HUES64 (cell line): ENCODE data around the gene MICAL3.

Experiments used
- H3K27ac ChIP-seq: 2 replicates; pipeline ENCODE4 v1.7.0; 2013; ENCODE audit warnings: low read depth, low read length, inconsistent platforms
- H3K27me3 ChIP-seq: 2 replicates; pipeline ENCODE4 v1.6.1; 2013; ENCODE audit warnings: mild to moderate bottlenecking, low read length; ENCODE audit not compliant: insufficient read depth
- H3K36me3 ChIP-seq: 2 replicates; pipeline ENCODE4 v1.6.1; 2013; ENCODE audit warnings: mild to moderate bottlenecking, low read length; ENCODE audit not compliant: insufficient read depth
- H3K4me1 ChIP-seq: 2 replicates; pipeline ENCODE4 v1.6.1; 2013; ENCODE audit warnings: mild to moderate bottlenecking, low read length, moderate library complexity; ENCODE audit not compliant: insufficient read depth
- H3K4me3 ChIP-seq: 2 replicates; pipeline ENCODE4 v1.5.1; 2013; ENCODE audit warnings: mild to moderate bottlenecking, low read length, moderate library complexity
- H3K9ac ChIP-seq: 2 replicates; pipeline ENCODE4 v1.6.1; 2013; ENCODE audit warnings: mild to moderate bottlenecking, low read depth, low read length
- H3K9me3 ChIP-seq: 2 replicates; pipeline ENCODE4 v1.6.1; 2013; ENCODE audit warnings: low read depth, low read length; ENCODE audit not compliant: insufficient read depth
- WGBS: fragments of 150-250, 120-280 bp; methylation state at CpG from one replicate; pipeline ENCODE4 v1.1.7; 2013; ENCODE audit warnings: missing lambda C conversion rate; 5-methylcytosine and 5-hydroxymethylcytosine counted together

The MICAL3 gene

DNA sequence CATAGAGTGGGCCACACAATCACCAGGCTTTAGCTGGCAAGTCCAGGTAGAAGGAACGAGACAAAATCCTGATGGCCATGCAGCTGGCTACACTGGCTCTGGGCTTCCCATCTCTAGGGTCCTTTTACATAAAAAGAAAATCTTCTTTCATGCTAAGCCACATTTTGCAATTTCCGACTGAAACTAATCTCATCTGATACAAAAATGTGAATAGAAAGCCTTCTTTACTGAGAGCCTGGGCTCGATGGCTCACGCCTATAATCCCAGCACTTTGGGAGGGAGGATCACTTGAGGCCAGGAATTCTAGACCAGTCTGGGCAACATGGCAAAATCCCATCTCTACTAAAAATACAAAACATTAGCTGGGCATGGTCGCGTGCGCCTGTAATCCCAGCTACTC, 67.2 kb downstream of the MICAL3 start:
- no peak overlapping the region for H3K4me3 ChIP-seq
- H3K27ac ChIP-seq: no peak overlapping the region
- no peak overlapping the region for H3K9ac ChIP-seq
- no peaks in the 10 kb centered on the region for H3K9me3 ChIP-seq
- H3K4me1 ChIP-seq: peaks cover 9% of the 10 kb centered on the region; the same call in 1 of the 2 replicates
- H3K36me3 ChIP-seq: no peaks in the 10 kb centered on the region
- H3K27me3 ChIP-seq: no peaks in the 10 kb centered on the region
- whole genome bisulfite sequencing: 96% methylated on average over 7 of the region's 7 CpGs

DNA sequence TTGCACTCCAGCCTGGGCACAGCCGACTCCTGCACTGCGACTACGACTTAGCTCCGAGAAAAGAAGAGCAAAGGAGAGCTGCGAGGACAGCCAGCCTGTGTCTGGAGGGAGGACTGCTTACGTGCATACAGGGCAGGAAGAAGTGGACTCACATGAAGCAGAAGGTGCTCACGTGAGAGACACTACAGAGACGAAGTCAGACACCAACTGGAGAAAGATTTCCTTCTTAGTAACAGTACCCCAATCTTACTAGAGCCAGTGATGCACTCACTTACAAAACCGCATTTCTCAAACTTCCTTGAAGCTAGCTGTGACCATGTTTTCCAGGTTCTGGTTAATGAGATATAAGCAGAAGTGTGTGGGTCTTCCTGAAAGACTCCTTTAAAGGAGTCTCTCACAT, 67.7 kb downstream of the MICAL3 start:
- WGBS: 94% methylated on average over 9 of the region's 9 CpGs
- Histone ChIP-seq H3K4me3 (no peak overlapping the region), H3K27ac (no peak overlapping the region), H3K27me3 (no peaks in the 10 kb centered on the region), H3K9ac (no peak overlapping the region), H3K4me1 (peaks cover 9% of the 10 kb centered on the region; the same call in 1 of the 2 replicates), H3K36me3 (no peaks in the 10 kb centered on the region), H3K9me3 (no peaks in the 10 kb centered on the region)

DNA sequence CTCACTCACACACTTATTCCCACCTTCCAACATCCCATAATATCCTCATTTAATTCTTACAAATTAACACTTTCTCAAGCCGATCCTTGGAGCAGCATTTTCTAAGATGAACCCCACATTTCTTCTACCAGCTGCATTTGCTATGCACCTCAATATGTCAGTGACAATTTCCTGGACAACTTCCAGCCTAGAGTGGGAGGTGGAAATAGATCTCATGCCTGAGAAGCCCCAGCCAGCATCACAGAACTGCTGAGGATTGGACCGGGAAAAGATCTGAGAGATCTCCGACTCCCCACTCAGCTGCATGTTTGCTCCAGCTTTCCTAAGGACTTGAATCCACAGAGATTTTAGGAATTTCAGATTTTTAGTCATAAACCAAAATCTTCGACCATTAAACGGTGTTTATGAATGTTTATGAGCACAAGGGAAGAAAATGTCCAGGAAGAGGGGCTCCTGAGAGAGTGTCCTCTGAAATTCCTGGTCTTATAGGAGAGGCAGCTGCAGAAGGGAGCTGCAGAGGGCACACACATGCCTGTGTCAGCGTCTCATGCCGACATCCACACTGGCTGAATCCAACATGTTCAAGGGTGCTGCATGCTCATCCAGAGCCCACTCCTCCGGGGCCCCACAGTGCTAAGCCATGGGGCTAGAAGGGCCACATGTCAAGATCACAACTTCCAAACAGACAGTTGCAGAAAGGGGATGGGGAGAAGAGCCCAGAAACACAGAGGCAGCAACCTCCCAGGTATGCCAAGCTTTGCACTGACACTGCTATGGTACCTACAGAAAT, 68.6 kb downstream of the MICAL3 start:
- peaks cover 3% of the 10 kb centered on the region; the same call in 1 of the 2 replicates for H3K4me1 ChIP-seq
- no peaks in the 10 kb centered on the region for H3K27me3 ChIP-seq
- no peak overlapping the region for H3K4me3 ChIP-seq
- H3K9ac ChIP-seq: no peak overlapping the region
- no peak overlapping the region for H3K27ac ChIP-seq
- H3K36me3 ChIP-seq: no peaks in the 10 kb centered on the region
- H3K9me3 ChIP-seq: no peaks in the 10 kb centered on the region
- 93% methylated on average over 8 of the region's 8 CpGs for WGBS

DNA sequence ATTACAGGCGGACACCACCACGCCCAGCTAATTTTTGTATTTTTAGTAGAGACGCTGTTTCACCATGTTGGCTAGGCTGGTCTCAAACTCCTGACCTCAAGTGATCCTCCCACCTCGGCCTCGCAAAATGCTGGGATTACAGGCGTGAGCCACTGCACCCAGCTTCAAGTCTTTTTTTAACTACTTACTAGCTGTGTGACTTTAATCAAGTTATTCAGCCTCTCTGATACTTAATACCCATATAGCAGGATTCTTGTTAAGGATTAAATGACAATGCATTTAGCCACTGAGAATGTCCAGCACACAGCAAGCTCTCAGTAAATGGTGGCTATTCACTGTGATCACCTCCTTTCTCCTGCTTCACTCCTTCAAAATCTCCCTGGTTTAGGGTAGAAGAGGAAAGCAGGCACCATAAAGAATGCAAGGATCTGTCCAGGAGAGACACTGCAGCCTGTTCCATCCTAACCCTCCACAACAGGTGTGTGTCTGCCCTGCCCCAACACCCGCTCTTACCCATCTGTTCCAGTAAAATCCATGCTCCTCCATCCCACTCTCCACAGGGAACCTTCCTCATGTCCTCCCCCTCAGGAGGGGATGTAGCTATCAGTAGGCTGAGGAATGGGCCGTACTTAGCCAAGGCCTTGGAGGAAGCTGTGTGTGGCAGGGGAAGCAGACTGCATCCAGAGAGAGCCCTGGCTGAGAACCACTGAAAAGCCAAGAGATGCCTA, 69.3 kb downstream of the MICAL3 start:
- H3K4me1 ChIP-seq: 0 out of 2 replicates have a peak, but pooled peaks cover 2% of the 10 kb centered on the region
- H3K4me3 ChIP-seq: no peak overlapping the region
- no peaks in the 10 kb centered on the region for H3K27me3 ChIP-seq
- H3K9ac ChIP-seq: no peak overlapping the region
- no peak overlapping the region for H3K27ac ChIP-seq
- no peaks in the 10 kb centered on the region for H3K36me3 ChIP-seq
- H3K9me3 ChIP-seq: no peaks in the 10 kb centered on the region
- 88% methylated on average over 8 of the region's 8 CpGs for WGBS

DNA sequence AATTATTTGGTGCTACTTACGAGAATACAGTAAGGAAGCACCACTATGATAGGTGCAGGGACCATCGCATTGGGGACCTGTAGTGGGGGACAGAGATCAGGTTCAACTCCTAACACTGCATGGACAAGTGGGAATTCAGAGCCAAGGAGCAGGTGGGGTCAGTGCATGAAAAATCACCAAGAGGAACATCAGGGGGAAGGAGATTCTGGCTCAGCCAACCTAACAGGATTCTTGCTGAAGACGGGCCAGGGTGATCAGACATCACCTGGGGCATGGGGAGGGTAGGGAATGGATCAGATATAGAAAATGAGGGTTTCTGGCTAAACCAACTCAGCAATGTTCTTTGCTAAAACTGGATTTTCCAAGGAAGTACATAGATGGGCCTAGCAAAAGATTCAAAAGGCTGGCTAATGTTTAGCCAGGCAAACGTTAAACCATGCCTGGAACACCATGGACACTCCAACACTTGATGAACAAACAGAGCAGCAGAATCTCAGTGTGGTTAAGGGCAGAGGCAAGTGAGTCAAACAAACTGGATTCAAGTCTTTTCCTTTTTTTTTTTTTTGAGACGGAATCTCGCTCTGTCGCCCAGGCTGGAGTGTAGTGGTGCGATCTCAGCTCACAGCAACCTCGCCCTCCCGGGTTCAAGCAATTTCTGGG, 70.0 kb downstream of the MICAL3 start:
- no peak overlapping the region for H3K27ac ChIP-seq
- no peaks in the 10 kb centered on the region for H3K9me3 ChIP-seq
- H3K4me1 ChIP-seq: 0 out of 2 replicates have a peak, but pooled peaks cover 2% of the 10 kb centered on the region
- no peak overlapping the region for H3K9ac ChIP-seq
- no peak overlapping the region for H3K4me3 ChIP-seq
- 95% methylated on average over 10 of the region's 10 CpGs for WGBS
- no peaks in the 10 kb centered on the region for H3K27me3 ChIP-seq
- H3K36me3 ChIP-seq: no peaks in the 10 kb centered on the region

DNA sequence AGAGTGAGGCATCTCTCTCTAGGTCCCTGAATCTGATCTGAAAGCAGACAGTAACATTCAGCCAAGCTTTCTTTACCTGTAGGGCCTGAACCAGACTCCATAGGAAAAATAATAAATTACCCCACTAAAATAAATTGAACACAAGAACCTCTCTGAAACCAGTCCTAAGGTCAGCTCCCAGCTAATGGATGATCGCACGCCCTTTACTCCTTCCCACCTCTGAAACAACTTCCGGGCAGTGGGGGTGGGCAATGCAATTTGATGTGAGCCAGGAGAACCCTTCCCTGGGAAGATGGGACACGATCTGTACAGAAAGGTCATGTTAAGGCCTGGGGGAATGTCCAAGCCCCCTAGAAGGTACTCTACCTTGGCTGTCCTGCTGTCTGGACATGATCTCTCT, 71.2 kb downstream of the MICAL3 start:
- Histone ChIP-seq H3K27ac (no peak overlapping the region), H3K4me3 (no peak overlapping the region)
- 99% methylated on average over 4 of the region's 4 CpGs for WGBS

DNA sequence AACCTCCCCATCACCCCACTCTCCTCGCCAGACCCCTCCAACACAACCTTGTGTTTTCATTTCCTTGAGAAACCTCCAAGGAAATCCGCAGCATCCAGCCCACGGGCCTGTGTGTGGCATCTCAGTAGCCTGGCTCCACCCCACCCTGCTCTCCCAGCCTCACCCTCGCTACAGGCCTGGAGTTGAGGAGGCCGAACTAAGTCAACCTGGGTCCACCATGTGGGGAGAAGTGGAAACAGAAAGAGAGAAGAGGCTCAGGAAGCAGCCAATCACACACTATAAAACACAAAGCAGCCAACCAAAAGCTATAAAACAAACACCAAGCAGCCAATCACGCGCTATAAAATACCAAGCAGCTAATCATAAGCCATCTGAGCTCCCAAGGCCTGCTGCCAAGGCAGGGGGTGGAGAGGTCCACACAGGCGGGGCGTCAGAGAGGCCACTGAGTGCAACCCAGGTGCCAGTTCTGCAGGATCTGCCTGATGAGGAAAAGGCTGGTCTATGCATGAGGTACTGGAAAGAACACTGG, 72.0 kb downstream of the MICAL3 start:
- Histone ChIP-seq H3K4me1 (0 out of 2 replicates have a peak, but pooled peaks cover 2% of the 10 kb centered on the region), H3K36me3 (no peaks in the 10 kb centered on the region), H3K27me3 (no peaks in the 10 kb centered on the region), H3K9ac (no peak overlapping the region), H3K9me3 (no peaks in the 10 kb centered on the region), H3K27ac (no peak overlapping the region), H3K4me3 (no peak overlapping the region)
- WGBS: 88% methylated on average over 7 of the region's 9 CpGs

More for the DNA sequence above, 71.2 kb downstream of the MICAL3 start:
- Histone ChIP-seq H3K9ac (no peak overlapping the region), H3K27me3 (no peaks in the 10 kb centered on the region), H3K4me1 (0 out of 2 replicates have a peak, but pooled peaks cover 2% of the 10 kb centered on the region), H3K36me3 (no peaks in the 10 kb centered on the region), H3K9me3 (no peaks in the 10 kb centered on the region)

DNA sequence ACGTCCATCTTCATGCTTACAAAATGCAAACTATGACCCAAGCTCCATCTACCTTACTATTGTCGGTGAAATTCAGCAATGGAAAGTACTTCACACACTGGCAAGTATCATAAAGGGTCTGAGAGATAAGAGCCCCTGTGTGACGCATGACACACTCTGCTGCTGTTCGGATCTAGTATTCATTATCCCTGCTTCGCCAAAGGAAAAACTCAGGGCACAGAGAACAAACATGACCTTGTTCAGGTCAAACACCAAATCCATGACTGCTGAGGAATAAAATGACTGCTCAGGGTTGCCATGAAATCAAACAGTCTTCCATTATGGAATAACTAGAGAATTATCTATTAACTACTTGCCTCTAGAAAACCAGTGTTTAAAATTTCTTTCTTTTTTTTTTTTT, 73.0 kb downstream of the MICAL3 start:
- Histone ChIP-seq H3K36me3 (no peaks in the 10 kb centered on the region), H3K9ac (no peak overlapping the region), H3K27me3 (no peaks in the 10 kb centered on the region), H3K4me1 (peaks cover 9% of the 10 kb centered on the region), H3K27ac (no peak overlapping the region), H3K4me3 (no peak overlapping the region), H3K9me3 (no peaks in the 10 kb centered on the region)
- 96% methylated on average over 5 of the region's 5 CpGs for WGBS

DNA sequence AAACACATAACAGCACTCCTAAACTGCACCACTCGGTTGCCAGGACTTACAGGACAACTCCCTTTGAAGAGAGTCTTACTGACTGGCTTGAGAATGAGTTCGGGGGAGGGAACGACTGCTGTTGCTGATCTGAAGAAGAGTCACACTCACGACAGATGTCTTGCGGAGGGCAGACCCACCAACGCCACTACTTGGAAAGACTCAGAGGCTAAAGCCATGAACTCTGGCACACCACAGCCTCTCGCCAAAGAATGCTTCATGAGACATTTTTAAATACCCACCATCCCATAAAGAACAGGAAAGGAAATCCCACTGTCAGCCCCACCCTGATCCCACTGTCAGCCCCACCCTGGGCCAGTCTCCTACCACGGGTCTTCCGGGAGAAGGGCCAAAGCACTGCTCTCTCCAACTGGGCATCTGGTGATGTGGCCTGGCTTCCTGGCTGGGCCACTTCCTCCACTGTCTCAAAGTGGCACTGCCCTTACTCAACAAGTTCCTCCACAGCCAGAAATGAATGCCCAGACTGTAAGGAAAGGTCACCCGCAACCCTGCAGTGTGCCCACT, 73.6 kb downstream of the MICAL3 start:
- H3K27me3 ChIP-seq: no peaks in the 10 kb centered on the region
- H3K27ac ChIP-seq: no peak overlapping the region
- H3K4me1 ChIP-seq: peaks cover 12% of the 10 kb centered on the region
- no peaks in the 10 kb centered on the region for H3K9me3 ChIP-seq
- WGBS: 87% methylated on average over 10 of the region's 10 CpGs
- H3K4me3 ChIP-seq: no peak overlapping the region
- no peaks in the 10 kb centered on the region for H3K36me3 ChIP-seq
- no peak overlapping the region for H3K9ac ChIP-seq

DNA sequence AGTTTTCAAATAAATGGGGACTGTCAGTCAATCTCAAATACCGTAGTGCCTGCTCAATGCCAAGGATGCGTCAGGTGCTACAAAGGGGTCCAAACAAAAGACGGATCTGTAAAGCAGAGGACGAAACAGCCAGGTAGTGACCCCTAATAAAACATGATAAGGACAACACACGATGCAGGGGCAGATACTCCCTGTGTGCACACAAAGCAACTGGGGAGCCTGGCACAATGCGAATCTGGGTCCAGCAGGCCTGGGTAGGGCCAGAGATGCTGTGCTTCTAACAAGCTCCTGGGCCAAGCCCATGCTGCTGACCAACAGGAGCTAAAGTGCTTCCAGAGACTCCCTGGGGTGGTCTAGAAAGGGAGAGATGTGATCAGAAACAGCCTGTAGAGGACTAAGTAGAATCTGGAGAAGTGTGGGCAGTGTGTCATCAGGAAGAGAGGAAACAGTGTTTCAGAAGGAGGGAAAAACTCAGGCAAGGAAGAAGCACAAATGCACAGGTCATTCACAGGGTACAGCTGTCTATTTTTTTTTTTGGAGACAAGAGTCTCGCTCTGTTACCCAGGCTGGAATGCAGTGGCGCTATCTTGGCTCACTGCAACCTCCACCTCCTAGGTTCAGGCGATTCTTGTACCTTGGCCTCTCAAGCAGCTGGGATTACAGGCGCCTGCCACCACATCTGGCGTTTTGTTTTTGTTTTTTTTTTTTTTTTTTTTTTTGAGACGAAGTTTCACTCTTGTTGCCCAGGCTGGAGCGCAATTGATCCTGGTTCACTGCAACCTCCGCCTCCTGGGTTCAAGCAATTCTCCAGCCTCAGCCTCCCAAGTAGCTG, 74.5 kb downstream of the MICAL3 start:
- H3K27me3 ChIP-seq: no peaks in the 10 kb centered on the region
- H3K9ac ChIP-seq: no peak overlapping the region
- 94% methylated on average over 14 of the region's 14 CpGs for WGBS
- H3K36me3 ChIP-seq: no peaks in the 10 kb centered on the region
- no peak overlapping the region for H3K27ac ChIP-seq
- no peak overlapping the region for H3K4me3 ChIP-seq
- H3K9me3 ChIP-seq: no peaks in the 10 kb centered on the region
- H3K4me1 ChIP-seq: peaks cover 19% of the 10 kb centered on the region
